NCI-H1417 (cell line): ENCODE data around the gene SNX5.

ENCODE experiments used
- DNase-seq, 3 experiments: peaks; one replicate each; lab custom pipeline; 2025; lab: John Stamatoyannopoulos, UW

SNX5 gene

DNA sequence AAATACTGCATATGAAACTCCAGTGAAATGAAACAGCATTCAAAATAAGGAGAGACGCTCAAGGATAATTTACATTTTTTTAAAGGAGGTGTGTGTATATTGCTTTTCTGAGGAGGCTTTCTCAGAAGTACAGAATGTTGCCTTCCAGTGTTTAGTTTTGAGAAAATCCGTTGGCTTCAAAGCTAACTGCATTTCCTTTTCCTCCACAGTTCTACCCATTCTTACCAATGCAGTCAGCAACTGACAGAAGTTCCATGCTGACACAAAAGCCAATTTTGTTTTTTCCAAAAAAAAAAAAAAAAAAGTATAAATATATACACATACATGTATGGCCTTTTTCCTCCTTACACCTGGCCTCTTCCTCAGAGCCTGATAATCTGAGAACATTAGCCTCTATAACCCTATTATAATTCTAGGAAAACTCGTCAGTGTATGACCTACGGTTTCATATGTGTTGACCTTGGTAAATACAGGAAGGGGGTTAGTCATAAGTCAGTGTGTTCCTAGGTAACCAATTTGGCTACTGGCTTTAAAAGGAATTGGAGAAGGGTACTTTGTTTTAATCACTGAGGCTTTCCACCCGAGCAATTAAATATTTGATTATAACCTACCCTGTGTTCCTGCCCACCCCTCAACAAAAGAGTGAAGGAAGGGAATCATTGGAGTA, 24.4 kb upstream of the SNX5 start:
- DNase-seq: peak in 2 of 3 experiments; percentile 11 to 76

DNA sequence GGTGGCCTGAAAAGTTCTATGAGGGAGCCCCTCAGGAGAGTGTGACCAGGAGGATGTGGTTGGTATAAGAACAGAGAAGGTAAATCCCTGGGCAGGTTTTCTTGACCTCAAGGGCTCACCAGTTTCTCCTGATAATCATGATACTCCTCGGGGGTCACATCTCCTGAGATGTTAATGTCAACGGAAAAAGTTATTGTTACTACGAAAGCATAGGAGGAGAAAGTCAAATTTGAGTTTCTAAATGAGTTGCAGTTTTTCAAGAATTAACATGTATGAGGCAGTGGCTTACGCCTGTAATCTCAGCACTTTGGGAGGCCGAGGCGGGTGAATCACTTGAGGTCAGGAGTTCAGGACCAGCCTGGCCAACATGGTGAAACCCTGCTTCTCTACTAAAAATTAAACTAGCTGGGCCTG, 23.6 kb upstream of the SNX5 start:
- DNase-seq: no peak

DNA sequence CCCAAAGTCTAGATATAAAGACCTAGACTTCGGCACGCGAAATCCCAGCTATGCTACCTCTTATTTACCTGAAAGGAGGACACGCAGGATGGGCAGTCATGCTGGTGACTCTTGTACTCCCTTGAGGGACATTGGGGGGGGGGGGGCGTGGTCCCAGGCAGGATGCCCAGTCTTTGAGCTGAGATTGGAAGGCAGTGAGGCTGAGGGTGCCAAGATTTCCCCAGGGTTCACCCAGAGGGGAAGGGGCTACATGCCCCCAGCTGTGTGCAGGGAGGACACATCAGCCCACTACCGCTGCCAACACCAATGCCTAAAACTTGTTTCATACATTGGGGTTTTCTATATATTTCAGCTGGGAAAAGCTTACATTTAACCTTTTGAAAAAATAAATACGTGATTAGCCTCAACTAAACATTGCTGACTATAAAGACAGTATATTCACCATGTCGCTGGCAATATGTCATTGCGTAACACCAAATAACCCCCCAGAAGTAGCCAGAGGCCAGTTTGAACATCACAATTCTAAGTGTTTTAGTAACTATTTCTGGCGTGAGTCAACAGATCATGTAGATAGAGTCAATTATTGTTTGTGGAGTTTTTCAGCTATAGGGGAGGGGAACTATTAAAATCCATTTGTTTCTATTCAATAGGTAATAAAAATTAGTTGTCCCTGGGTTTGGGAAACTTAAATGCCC, 21.8 kb upstream of the SNX5 start:
- no peak for DNase-seq

GRCh38 chr20:17987988-17988387, 19.4 kb upstream of the SNX5 start:
- DNase-seq: no peak

- DNase-seq: no peak
Observed at GRCh38 chr20:17985388-17986018, 16.9 kb upstream of the SNX5 start.

GRCh38 chr20:17976305-17976704, 7.7 kb upstream of the SNX5 start:
- no peak for DNase-seq

DNA sequence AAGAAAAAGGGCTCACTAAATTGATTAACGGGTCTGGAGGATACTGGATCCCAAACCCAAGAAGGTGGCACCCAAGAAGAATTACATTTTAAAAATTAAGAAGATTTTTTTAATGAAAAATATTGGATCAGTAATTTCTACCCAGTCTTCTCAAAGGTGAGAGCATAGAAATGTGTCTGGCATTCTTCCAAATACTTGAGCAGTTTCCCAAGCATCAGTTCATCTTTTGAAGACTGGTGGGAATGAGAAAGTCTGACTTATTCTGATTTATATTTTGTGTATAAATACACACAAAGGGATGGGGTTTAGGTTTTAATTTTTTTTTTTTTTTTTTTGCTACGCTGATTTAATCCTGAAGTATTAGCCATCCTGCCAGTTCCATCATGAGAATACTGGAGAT, 3.5 kb upstream of the SNX5 start:
- DNase-seq: peak in 1 of 3 experiments; percentile 24

- DNase-seq: no peak
Observed at GRCh38 chr20:17971300-17972013, 2.9 kb upstream of the SNX5 start.

DNA sequence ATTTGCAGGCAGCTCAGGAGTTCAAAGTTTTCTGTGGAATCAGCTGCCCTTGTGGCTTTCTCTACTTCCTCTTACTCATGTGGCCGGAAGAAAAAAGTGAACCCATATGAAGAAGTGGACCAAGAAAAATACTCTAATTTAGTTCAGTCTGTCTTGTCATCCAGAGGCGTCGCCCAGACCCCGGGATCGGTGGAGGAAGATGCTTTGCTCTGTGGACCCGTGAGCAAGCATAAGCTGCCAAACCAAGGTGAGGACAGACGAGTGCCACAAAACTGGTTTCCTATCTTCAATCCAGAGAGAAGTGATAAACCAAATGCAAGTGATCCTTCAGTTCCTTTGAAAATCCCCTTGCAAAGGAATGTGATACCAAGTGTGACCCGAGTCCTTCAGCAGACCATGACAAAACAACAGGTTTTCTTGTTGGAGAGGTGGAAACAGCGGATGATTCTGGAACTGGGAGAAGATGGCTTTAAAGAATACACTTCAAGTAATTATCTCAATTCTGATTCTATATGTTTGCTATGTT, 1.4 kb upstream of the SNX5 start:
- DNase-seq: peak in 2 of 3 experiments; percentile 17 to 60

GRCh38 chr20:17969278-17969883, 787 bp upstream of the SNX5 start:
- no peak for DNase-seq

DNA sequence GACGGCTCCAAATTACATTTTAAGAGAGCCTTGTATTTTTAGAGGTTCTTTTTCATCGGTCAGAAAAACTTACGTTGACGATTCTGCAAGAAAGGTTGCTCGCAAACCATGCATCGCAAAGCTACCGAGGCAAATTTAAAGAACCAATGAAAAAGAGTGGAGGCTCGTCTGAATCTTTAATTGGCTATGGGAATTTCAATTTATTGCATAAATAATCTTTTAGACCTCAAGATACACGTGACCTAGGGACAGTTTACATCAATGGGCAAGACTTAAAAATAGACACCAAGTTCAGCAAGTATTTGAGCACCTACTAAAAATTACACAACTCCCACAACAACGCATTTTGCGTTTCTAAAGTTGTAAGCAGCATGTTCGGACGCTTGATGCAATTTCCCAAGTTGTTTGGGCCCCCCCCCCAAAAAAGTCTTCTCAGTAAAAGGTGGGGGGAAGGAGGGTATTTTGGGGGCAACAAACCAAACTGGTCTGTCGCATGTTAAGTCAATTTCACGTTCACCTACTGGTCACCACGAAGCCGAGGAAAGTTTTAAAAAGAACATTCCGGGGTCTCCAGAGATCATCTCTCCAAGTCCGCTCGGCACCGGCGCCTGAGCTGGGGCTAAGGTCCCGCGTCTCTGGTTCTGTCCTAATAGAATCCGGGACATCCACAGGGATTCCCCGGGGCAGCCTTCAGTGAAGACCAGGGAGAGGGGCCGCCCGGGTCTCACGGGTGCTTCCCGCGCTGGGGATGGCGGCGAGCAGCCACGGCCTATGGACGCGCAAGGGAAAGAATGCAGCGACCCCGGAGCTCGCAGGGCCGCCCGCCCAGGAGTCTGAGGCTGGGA, 851 bp downstream of the SNX5 start:
- DNase-seq: peak in 1 of 3 experiments; percentile 65

- DNase-seq: peak in 1 of 3 experiments; percentile 36
Observed at GRCh38 chr20:17966432-17967310, 1.9 kb downstream of the SNX5 start.

DNA sequence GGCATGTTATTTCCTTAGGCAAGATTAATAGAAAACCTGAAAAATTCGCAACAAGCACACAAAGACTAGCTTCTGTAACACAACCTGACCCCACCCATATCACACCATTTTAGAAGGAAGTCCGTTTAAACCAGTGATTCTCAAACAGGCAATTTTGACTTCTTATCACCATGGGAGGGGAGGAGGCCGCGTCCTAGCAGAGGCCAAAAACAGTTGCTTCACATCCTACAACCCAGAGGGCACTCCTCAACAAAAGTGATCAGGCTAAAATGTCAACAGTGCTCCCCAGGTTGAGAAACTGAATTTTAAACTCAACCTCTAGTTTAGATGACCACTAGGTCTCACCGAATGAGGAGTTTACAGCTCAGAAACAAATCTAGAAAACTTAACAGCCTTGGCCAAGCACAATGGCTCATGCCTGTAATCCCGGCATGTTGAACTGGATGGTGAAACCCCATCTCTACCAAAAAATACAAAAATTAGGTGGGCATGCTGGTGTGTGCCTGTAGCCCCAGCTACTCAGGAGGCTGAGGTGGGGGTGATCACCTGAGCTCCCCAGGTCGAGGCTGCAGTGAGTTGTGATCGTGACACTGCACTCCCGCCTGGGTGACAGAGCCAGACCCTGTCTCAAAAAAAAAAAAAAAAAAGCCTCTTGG, 3.4 kb downstream of the SNX5 start:
- DNase-seq: no peak

GRCh38 chr20:17964632-17965031, 4.0 kb downstream of the SNX5 start:
- DNase-seq: no peak

GRCh38 chr20:17964073-17964472, 4.5 kb downstream of the SNX5 start:
- DNase-seq: no peak

DNA sequence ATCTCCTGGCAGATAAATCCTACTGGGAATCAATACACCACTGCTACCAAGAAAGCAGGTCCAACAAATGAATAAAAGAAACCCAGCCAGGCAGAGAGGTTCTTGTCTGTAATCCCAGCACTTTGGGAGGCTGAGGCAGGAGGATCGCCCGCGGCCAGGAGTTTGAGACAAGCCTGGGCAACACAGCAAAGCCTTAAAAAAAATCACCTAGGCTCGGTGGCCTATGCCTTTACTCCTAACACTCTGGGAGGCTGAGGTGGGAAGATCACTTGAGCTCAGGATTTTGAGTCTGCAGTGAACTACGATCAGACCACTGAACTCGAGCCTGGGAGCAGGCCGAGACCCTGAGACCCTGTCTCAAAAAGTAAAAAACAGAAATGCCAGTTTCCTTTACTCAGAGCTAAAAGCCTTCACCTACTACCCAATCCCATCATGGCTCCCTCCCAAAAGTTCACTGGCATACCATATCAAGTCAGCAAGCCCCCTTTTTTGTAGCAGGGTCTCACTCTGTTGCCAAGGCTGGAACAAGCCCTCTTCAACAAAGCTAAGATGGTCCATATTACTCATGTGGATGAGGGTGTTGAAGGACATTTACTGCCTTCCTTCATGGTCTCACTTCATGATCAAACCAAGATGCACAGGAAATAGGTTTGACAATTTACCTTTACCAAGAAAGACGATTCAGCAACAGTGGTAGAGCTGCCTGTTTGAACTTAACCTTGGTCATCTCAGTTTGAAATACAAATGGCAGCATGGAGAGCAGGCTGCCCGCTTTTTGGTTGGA, 5.3 kb downstream of the SNX5 start:
- no peak for DNase-seq

- no peak for DNase-seq
Observed at GRCh38 chr20:17961587-17961940, 7.0 kb downstream of the SNX5 start.

- DNase-seq: no peak
Observed at GRCh38 chr20:17960927-17961586, 7.5 kb downstream of the SNX5 start.
